SHP77 treated with DMSO at 0.1 percent for 48 hours (cell line): ENCODE data around the gene ANAPC13.
A peak's percentile ranks its signal among the peaks of the same experiment; 100 is the strongest.

ENCODE experiments used
- DNase-seq: peaks from one replicate; lab custom pipeline; 2025; lab: John Stamatoyannopoulos, UW

Gene ANAPC13

DNA sequence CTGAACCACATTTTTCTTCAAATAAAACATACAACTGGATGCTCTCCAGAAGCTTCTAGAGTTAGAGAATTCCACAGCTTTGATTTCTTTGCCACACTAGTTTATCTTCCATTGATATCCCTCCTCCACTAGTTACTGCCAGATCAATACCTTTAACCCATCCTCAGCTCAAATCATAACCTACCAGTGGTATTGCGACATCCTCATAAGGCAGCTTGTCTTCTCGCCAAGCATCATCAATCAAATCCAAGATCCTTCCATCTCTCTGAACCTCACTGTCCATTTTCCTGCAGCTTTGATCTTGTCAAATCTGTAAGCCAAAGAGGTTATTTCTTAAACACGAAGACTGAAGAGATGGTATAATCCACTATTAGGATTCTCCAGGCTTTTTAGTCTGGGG is 3.2 kb downstream of the ANAPC13 start:
- no peak for DNase-seq

- no peak for DNase-seq
Observed at GRCh38 chr3:134481166-134481565, 4.6 kb downstream of the ANAPC13 start.

DNA sequence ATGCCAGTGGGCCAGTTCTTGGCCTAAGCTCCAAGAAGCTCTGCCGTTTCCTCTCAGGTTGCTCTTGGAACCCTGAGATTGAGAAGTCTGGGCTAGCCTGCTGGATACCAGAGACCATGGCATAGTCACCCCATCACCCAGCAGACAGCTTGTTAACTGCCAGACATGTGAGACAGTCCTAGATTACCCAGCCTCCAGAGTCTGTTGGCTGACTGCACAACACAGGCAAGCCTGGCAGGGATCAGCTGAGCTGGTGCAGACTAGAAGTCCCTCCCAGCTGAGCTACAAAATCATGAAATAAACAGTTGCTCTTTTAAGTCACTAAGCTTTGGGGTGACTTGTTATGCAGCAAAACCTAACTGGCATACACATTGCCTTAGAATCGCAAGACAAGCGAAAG is 5.2 kb downstream of the ANAPC13 start:
- DNase-seq: no peak

DNA sequence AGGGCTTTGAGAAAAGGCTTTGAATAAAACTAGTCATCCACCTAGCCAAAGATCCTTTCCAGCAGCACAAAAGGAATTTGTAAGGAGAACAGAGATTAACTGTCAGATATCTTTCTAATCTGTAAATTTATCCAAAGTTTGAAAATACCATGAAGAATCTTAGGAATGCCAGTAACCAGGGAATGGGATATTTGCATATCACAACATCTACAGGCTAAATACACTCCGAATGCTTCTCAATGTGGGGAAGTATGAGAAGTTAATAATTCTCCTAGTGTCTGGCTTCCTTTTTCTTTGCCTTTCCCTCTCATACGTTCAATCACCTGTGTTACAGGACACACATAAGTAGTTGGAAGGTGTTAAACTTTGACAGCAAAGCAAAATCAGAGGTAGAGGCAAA is 7.8 kb downstream of the ANAPC13 start:
- DNase-seq: no peak

- DNase-seq: no peak
Observed at GRCh38 chr3:134477002-134477401, 8.8 kb downstream of the ANAPC13 start.

DNA sequence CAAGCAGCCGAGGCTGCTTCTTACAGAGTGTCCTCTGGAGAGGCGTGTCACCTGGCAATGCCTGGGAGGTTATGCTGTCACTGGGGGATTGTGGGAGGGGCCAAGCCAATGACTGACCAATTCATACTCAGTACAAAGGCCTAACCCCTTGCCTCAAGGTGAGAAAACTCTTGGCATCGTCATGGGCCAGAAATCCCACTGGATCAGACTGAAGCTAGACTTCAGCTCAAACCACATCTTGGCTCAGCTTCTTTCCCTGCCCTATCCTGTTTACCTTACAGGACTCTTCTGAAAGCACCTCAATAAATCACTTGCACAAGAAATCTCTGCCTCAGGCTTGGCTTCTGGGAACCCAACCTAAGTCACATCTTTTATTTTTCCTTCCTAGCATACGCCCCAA is 9.5 kb downstream of the ANAPC13 start:
- DNase-seq: no peak

- DNase-seq: no peak
Observed at GRCh38 chr3:134474956-134475355, 10.8 kb downstream of the ANAPC13 start.

DNA sequence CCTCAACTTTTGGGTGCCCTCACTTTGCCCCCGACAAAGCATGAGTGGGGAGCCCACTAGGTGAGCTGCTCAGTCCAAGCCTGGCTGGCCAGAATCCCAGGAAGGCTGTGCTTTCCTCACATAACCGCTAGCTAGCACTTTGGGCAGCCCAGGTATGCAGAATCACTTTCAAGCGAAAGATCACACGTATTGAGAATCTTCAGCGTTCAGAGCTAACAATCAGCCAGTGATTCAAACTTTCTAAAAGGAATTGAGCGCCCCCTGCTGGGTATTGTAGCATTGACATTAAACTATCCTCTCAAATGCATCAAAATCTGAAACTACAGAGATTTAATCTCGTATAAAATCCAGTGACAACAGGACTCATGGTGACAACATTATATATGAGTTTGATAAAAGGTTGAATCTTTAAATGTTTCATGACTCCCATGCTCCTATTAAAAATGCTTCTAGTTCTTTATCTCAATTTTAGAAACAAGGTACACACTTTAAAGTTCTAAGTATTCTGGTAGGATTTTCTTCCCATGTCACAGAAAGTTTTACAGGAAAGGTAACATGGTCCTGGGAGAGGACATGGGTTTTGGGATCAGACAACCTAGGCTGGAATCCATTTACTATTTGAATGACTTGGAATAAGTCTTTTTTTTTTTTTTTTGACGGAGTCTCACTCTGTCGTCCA is 11.8 kb downstream of the ANAPC13 start:
- DNase-seq: peak; percentile 19

GRCh38 chr3:134472831-134473230 is 13.0 kb downstream of the ANAPC13 start:
- DNase-seq: no peak

- no peak for DNase-seq
Observed at GRCh38 chr3:134471521-134472193, 14.1 kb downstream of the ANAPC13 start.

- DNase-seq: no peak
Observed at GRCh38 chr3:134468519-134468918, 17.3 kb downstream of the ANAPC13 start.

GRCh38 chr3:134466331-134466730 is 19.5 kb downstream of the ANAPC13 start:
- no peak for DNase-seq

- no peak for DNase-seq
Observed at GRCh38 chr3:134464689-134465365, 21.0 kb downstream of the ANAPC13 start.

DNA sequence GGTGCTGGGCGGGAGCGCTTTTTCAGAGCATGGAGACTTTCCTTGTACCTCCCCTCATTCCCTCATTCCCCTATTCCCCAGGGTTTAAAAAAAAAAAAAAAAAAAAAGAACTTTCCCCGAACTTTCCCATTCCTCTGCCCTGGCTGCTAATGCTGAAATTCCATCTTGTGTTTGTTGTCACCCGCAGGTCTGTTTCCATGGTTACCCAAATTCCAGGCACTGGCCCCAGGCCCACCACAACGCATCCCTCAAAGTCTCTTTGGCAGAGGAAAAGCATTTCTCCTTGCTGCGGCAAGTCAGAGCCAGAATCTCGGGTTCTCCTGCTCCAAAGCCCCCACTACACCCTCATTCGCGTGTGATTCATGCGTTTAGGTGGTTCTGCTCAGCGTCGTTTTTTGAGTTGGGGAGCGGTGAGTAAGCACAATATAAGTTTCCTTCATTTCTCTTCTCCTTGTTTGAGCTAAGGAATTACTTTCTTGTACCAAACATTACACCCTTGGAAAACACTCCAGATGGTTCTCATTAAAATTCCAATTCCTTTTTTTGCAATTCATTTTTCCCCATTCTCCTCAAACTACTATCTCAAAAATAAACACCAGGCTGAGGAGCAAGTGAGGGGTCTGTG is 21.6 kb downstream of the ANAPC13 start:
- DNase-seq: no peak

GRCh38 chr3:134463676-134464063 is 22.1 kb downstream of the ANAPC13 start:
- DNase-seq: no peak

DNA sequence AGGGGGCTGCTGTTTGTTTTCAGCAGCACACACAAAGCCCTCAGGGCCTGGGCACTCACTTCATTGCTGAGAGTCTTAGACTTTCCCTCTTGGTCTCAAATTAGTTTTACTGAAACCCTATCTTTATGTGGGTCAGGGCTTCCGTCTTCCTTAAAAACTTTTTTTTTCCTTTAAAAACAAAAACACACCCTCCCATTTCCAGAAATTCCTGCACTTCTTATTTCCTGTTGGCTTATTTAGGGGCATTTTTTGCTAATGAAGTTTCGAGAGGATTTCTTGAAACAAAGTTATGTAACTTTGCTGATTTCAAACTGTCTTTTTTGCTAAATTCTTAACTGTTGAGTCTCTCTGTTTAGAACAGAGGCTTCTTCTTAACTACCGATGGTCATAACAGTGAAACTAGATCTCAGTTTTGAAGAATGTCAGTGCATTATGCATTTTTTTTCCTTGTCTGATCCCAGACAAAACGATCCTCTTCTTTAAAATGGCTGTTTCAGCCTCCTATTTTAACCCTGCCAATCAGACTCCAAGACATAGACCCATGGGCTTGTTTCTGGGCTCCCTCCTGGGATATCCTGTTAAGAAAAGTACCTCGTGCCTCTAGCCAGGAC is 23.3 kb downstream of the ANAPC13 start:
- no peak for DNase-seq

DNA sequence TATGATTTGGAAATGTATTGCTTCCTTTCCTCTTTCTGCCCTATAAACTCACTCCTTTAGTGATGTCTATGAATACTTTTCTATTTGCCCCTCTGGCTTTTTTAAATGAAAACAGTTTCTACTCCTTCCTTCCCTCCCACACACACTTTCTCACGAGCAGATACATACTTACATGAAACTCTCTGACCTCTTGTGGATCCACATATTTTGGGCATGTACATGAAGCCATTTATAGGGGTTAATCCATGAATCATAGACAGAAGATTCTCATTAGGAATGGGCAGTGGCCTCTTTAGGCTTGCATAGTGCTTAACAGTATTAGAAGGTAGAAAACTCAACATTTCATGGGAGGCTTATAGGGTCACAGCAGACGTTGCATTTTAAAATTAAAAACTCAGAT is 24.8 kb downstream of the ANAPC13 start:
- no peak for DNase-seq

DNA sequence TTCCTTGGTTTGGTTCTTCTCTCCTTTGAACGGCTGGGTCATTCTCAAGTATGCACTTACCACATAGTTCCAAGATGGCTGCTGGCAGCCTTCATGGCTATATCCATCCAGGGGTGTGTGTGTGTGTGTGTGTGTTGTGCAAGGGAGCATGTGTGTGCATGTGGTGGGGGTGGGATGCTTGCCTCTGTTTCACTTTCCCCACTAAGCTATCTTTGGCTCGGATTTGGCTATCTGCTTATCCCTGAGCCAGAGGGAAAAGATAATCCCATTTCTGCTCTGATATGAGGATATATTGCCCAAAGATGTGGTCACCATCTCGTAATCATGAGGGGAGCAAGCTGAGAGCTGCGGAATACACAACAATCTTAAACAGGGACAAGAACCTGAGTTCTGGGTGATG is 26.2 kb downstream of the ANAPC13 start:
- no peak for DNase-seq

DNA sequence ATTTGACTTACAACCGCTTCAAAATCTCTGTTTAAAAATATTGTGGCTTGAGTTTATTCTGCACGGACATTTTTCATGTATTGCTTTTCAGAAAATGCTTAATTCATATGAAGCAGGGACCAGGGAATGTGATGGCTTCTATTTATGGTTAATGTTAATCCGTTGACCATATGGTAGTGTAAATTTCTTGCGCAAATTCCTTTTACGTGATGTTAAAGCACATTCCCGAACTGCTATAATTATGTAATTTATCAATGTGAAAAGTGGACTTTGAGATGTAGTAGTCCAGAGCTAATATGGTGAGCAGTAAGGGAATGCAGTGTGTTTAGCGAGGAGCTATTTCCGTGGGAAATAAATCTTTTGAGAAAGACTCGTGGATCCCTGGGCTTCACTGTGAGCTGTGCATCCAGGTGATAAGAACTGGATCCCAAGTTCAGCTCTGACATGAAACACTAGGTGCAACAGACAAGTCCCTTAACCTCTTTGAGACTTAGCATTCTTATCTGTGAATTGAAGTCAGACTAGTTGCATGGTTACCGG is 27.3 kb downstream of the ANAPC13 start:
- no peak for DNase-seq

DNA sequence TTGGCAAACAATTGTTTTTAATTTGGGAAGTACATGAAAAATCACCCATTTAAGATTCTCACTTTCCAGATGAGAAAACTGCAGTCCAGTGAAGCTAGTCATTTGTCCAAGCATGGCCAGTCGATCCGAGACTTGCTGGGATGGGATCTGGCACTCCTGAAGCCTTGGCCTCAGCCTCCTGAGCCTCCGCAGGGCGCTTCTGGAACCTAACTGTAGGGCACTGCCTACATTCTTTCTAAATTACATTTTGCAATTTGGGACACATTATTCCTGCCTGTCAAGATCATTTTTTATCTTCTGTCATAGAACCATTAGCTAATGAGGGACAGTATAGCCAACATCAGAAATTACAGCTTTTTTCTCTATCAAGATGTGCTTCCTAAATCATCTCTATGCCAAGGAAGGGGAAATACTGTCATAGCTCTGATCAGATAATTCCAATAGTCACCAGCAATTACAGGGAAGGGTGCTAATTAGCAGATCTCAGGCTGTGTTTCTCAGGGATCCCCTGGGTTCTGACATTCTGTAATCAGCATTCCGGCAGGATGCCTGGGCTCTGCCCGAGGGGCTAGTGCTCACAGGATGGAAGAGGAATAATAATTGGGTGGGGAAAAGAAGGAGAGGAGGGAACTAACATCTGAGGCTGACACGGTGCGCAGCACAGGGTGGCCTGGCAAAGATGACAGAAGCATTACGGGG is 28.3 kb downstream of the ANAPC13 start:
- DNase-seq: no peak

- no peak for DNase-seq
Observed at GRCh38 chr3:134453631-134454030, 32.2 kb downstream of the ANAPC13 start.

- no peak for DNase-seq
Observed at GRCh38 chr3:134449951-134450350, 35.8 kb downstream of the ANAPC13 start.
